Measurements from ENCODE around the gene THPO.

Gene THPO

DNA sequence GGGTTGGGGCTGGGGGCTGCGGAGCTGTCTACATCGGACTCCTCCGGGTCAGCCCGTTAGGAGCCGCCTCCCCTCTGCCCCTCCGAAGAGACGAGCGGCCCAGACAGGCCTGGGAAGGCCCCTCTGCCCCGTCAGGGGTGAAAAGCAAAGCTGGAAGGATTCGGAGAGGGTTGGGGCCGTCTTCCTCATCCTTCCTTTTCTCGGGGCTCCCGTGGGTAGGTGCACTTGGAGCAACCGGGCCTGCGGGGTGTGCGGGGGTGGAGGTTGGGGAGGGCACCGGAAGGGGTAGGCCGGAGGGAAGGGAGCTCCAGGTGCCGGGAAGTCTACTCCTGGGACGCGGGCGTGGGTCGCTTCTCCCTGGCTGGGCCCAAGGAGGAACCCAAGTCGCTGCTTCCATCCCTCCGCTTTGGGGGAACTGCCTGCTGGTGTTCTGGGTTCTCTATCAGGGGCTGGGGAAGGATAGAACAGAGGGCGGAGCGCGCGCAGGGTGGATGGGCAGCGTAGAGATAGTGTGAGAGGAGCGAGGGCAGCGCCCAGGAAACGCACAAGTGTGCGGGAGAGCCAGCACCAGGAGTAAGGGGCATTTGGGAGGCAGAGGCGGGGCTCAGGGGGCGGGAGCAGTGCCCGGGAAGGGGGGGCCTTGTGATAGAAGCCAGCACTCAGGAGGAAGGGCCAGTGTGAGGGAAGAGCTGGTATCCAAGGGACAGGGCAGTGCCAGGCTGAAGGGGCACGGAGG lies 15.9 kb downstream of the THPO start:
- DNase-seq, result peak; percentile 78 to 91

DNA sequence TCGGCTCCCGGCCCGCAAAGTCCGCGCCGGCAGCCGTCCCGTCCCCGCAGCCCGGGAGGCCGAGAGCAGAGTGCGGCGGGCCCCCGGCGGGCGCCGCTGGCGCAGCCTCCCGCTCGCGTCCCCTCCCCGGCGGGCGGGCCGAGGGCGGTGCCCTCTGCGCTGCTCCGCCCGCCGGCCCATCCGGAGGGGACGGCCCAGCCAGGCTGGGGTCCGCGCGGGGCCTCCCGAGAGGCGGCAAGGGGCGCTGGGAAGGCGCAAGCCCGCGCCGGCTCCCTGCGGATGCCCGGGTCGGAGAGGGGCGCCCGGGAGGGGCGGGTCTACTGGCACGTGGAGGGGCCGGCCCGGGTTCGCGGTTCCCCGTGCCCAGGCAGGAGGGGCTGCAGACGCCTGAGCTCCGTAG lies 16.5 kb downstream of the THPO start, which contains the start of the genes CLCN2 and POLR2H:
Gene CLCN2 (minus strand): TSS at position 74 of the 400 bp plus-strand sequence. CDS start 126 bp downstream, outside the sequence.
Gene POLR2H (plus strand): TSS at position 179 of the 400 bp plus-strand sequence. CDS start 1,783 bp downstream, outside the sequence.
- no peak for DNase-seq

DNA sequence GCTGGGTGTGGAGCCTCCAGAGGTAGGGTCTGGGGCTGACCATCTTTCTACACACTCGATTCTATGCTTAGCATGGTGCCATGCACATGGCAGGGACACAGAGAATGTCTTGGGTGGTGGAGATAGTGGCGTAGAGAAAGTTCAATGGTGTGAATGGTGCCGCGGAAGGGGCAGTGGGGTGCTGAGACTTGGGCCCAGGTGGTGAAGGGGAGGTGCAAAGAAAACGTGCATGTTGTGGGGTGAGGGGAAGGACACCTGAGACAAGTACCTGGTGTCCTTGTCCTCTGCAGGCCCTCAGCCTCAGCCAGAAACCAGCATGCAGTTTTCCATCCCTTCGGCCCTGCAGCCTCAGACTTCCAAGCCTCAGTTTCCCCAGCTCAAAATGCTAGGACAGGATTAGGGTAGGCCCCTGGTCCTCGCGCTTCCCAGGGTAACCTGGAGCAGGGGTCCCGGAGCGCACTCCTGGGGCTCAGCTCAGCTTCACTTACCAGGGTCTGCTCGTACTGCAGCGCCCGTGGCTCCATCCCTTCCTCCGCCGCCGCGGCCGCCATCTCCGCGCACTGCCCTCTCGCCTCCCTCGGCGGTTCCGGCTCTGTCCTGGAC lies 17.0 kb downstream of the THPO start:
- no peak for DNase-seq

DNA sequence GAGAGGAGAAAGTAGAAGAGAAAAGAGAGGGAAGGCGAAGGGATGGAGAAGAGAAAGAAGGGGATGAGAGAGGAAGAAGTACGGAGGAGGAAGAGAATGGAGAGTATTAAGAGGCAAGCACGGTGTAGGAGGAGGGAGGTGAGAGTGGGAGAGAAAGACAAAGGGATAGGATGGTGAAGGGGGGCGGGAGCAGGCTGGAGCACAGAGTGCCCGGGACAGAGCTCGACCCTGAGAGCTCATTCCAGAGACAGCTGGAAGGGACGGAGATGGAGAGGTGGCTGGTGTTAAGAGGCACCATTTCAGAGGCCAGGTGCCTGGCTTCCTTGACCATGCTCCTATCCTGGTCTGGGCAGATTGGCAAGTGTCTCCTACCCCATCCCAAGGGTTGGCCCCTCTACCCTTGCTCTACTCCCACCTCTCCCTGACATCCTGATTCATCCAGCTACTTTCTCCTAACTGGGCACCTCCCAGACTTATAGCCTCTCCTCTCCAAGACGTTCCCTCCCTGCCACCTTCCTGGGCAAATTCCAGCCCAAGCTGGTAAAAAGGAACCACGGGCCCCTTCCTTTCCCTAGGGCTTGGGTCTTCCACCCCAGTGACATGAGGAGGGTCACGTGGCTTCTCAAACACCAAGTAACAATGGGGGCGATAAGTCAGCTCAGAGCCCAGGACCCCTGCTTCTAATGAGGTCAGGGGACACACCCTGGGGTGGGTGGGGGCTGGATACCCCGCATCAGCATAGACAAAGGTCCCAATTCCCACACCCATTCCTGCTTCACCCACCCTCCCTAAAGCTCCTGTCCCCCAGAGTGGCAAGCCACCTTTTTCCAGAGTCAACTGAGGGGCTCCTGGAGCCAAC lies 17.7 kb downstream of the THPO start:
- DNase-seq, result no peak

DNA sequence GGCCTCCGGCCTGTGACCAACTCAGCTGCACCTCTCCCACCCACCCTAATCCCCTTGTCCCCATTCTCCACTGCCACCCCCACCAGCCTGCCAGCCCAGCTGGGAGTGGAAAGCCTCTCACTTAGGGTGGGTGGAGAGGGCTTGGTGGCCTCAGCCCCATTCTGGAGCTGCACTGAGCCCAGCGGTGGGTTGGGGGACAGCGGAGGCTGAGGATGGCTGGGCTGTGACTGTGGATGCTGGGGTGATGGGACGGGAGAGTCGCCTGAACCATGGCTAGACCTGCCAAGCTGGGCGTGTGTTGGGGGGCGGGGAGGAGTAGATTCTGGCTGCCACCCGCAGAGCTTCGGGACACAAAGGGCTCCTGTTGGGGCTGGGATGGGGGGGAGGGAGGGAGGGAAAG lies 18.4 kb downstream of the THPO start:
- no peak for DNase-seq

DNA sequence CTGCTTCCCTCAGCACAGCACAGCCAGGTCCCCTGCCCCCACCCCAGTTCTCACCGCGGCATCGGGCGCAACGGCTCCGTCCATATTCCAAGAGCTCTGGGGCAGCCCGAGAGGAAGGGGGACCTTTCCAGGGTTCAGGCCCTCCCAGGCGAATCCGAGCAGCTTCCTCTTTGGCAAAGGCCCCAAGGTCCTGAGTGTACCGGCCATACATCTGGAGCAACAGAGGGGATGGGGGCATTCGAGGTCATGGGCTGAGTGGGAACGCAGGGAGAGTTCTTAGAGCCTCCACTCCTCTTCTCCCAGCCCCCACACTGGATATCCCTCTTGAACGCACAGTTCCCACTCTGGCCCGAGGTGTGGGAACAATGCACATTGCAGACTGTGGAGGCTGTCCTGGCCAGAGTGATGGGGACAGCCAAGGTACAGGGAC lies 19.1 kb downstream of the THPO start:
- DNase-seq, result no peak

DNA sequence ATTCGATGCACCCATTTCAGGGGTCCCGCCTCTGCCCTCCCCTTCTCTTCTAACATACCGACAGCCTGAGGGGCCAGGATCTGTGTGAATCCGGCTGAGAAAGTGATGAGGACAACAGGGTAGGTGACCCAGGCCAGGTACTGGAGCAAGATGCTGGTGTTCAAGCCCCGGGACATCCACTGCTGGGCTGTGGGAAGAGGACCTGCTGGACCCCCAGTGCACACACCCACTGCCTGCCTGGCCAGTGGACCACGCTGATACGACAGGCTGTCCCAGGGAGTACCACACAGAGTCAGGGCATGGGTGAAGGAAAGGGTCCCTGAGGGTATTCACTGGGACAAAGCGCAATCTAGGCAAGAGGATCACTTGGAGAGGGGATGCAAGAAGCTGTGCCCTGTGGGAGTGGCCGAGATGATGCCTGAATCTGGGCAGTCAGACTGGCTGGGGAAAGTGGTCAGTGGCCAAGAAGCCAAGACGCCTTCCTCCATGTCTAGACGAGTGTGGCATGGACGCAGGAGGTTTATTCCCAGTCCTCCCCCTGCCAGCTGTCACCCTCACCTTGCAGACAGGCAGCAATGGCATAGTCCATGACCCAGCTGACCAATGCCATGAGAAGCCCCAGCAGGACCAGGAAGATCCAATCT lies 19.8 kb downstream of the THPO start:
- no peak for DNase-seq

DNA sequence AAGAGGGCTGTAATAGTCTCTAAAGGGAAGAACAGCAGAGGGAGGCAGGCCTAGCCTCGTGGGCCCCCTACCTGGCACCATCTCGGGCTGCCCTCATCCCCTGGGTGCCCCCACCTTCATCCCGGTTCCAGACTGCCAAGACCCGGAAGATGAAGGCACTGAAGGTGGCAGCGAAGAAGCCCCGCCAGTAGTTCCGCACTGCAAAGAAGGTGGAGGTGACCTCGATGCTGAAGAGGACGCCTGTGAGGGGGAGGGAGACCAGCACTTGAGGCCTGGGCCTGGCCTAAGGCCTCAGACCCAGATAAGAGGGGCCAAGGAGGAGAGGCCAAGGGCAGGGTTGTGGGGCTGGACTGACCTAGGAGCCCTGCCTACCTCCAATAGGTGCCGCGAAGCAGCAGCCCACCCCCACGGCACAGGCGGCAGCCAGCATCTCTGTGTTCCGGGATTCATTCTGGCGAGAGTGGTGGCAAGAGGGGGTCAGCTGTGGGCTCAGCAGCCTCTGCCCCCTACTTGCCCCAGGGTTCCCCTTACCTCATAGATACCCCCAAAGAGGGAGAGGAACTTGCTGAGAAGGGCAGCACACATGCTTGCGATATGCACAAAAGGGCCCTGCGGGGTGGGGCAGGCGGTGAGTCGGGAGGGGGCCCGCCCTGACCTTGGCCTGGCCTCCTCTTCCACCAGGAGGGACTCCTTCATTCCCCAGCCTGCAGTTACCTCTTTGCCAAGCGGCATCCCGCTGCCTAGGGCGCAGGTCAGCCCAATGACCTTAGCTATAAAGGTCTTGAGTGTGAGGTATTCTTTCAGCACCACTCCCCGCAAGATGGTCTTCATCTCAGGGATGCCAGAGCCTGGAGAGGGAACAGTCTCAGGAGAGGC lies 20.5 kb downstream of the THPO start:
- no peak for DNase-seq

DNA sequence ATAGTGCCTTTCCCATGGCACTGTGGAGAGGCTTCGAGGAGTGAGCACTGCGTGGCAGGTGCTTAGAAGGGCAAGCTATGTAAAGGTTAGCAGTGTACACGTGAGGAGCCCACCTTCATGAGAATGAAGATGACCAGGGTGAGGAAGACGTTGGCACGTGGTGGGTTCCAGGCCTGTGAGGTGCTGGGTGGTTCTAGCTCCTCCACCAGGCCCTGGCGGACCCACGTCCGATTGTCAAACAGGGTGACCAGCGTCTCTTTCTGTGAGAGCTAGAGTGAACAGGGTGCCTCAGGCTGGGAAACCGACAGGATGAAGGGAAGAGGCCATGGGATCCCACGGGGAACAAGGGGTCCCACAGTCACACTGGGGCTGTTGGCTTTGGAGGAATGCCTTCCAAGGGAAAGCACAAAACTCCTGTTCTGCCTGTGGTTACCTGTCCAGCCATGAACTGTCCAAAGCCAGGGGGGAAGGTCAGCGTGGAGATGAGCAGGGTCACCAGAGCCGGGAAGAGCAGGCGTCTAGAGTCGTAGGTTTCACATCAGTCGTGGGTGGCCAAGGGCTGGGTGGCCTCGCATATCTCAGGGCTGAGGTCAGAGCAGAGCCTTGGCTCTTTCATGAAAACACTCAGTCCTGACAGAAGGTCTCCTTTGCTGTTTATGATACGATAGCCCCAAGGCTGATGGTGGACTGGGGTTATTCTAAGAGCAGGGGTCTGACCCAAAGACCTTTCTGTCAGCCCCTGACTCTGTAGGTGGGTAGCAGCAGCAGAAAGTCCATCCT lies 22.6 kb downstream of the THPO start:
- DNase-seq, result no peak

DNA sequence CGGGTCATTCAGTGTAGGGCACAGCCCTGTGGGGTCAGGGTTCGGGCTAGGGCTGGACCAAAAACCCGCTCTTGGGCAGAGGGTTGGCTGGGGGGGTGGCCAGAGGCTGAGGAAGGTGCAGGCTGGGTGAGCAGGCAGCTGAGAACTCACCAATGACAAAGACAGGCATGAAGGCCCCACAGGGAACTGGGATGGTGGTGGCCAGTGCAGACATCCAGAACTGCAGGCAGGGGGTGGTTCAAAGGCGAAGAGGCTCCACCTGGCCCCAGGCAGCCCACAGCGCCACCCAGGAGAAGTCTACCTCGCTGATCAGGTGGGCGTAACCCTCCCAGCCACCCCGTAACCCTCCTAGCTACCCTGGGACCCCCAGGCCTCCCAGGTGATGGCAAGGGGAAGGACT lies 23.3 kb downstream of the THPO start:
- no peak for DNase-seq

DNA sequence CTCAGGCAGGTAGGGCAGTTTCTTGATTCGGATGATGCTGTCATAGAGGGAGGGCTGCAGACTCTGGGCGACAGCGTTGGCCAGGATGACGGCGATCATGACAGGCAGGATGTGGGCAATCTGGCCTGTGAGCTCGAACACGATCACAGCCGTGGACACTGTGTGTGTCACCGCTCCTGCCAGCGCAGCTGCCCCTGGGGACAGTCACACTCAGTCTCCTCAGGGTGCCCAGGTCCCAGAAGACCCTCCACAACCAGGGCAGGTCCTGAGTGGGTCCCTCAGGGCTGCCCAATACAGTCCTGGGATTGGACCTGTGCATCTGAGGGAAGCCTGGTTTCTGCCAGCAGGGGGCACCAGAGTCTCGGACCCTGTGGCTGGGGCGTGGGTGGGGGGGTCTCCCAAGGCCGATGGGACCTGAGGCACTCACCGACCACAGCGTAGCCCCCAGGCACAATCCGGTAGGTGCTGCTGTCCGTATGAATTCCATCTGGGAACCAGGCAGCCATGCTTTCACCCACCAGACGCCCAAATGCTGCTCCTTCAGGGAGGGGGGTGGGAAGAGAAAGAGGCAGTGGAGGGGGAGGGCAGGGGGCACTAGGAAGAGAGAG lies 23.8 kb downstream of the THPO start:
- DNase-seq, result peak in 1 of 2 experiments; percentile 8

DNA sequence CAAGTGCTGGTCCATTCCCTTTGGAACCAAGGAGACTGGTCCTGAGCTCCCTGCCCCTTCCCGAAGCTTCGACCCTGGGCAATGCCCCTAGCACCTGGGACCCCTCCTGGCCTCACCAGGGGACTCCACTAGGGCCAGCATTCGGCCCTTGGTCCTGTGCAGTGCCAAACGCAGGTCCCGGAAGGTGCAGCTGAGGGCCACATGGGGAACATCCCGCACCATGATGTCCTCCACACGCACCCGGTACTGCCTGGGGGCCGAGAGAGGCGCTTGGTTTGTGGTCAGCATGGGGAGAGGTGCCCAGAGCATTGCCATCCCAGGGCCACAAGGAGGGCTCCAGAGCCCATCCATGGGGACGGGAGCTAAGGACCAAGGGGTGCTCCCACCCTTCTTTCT lies 24.5 kb downstream of the THPO start:
- DNase-seq, result no peak

DNA sequence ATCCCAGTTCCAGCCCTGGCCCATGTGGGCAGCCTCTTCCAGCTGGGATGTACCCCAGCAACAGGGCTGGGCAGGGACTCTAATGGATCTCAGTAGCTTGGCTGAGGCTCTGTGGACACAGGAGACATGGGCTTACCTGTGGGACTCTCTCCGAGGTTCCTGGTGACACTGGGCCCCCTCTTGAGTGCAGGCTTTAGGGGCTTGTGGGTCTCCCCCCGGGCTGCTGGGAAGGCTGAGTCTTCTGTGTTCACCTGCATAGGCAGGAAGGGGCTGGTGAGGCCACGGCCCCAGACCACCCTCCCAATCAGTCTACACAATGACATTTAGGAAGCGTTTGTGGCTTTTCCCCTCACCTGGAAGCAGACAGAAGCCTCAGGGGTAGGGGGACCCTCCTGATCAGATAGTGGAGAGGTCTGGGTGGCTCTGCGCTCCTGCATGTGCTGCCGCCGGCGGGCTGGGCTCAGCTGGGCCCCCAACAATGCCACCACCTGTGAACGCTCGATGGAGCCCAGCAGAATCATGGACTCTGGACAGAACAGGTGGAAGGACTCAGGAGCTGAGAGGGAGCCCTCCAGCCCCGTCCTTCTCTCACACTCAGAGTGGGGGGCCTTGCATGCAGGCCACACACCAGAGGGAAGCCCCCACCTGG lies 25.0 kb downstream of the THPO start:
- no peak for DNase-seq

DNA sequence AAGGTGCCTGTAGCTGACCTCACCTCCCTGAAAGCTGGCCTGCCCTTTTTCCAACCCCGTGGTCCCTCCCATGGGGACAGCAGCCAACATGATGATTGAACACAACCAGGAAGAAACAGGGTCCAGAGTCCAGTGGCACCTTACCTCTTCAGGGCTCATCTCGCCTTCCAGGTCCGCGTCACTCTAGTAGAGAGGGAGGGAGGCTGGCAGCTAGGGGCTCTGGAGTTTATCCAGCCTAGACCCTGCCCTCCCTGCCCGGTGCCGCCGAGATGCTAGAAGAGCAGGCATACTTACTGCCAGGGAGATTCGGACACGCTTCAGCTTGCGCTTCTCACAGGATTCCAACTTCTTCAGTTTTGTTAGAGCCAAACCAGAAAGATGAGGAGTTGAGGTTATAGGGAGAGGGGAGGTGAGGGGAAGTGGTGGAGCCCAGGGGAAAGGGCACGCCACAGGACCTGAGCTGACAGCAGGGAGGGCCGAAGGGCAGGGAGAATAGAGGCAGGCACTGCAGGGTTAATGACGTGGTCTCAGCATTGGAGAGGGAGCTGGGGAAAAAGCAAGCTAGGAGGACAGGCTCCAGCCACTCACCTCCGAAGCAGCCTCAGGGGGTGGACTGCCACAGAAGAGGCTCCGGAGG lies 25.7 kb downstream of the THPO start:
- DNase-seq, result no peak

DNA sequence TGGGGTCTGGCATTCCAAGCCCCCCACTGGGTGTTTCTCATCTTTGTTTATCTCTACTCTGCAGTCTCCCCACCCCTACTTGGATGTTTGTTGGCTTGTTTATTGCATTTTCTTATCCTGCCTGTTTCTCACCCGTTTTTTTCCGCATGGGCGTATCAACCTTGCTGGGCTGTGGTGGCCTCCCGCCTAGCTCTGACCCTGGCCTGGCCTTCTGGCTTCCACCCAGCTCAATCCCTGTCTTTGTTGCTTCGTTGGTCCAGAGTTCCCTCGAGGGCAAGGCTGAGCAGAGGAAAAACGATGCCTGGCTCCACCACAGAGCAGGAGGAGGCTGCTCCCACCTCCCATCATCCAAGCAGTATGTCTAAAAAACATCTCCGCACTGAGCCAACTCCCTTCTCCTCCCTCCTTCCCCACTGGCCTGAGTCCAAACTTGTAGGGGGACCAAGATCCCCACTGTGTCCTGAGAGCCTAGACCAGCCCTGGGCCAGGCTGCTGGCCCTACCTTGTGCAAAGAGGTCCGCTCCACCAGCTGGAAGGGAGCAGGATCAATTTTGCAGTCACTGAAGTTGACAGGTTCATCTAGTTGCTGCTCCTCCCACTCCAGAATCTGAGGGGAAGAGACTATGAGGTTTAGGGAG lies 26.4 kb downstream of the THPO start:
- no peak for DNase-seq

DNA sequence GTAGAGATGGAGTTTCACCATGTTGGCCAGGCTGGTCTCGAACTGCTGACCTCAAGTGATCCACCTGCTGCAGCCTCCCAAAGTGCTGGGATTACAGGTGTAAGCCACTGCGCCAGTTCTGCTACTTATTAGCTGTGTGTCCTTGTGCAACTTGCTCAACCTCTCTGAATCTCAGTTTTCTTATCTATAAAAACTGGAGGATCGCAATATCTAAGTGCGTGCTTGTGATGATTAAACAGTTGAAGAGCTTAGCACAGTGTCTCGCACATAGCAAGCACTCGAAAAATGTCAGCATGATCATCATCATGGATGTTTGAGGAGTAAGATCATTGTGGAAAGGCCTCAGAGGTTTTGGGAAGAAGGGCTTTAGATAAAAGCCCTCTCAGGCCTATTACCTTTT lies 27.4 kb downstream of the THPO start:
- no peak for DNase-seq

DNA sequence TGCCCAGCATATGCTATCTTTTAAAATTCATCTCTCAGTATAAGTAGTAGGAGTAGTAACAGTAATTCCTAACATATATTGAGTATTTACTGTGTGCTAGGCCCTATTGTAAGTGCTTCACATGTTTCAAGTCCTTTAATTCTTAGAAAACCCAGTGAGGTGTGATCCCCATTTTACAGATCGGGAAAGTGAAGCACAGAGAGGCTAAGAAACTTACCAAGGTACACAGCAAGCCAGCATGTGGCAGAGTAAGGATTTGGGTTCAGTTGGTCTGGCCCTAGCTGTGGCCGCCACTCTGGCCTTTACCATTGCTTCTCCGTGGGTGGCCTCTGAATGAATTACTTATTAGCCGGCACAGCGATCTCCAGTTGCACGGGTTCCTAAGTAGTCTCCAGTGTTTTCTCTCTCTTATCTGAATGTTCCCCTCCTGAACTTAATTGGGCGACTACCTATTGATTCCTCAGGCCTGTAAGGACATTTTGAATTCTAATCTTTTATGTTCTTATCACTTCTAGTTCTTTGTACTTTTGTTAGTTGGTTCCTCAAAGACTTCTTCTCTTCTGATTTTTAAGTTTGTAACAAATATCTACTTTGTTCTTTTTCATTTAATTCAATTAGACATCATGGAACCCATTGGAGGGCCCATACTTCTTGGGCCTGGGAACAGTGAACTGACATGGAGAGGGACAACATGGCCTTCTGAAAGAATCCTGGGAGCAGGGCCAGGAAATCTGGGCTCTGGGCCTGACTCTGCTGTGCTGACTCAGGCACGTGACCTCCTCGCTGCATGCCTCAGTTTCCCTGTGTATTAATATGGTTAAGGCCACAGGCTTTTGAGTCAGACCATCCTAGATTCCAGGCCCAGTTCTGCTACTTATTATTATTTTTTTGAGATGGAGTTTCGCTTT lies 28.2 kb downstream of the THPO start:
- DNase-seq, result no peak

DNA sequence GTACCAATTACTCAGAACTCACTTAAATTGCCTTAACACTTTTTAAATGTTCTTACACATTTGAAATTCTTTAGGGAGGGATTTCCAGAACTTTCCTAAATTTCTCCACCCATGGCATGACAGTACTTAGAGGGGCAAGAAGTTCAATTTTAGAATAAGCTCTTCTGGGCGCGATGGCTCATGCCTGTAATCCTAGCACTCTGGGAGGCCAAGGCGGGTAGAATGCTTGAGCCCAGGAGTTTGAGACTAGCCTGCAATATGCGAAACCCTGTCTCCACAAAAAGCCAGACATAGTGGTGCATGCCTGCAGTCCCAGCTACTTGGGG lies 30.0 kb downstream of the THPO start:
- DNase-seq, result no peak

All from SW 1271 (cell line).